ENCODE data around the gene ZNF197. TPM values are rescaled to one million over a fixed set of nuclear protein-coding genes. Genes with fewer than 3 reads are reported as not detected.
A peak's percentile ranks its signal among the peaks of the same experiment; 100 is the strongest.
"Not testable (repeated sequence)": the region's sequence is repeated elsewhere in the genome, so short reads cannot be mapped to it uniquely, and the experiment has no call there.

Gene ZNF197
- total and polyA plus RNA-seq, 2 donors (not counting 3 experiments of a cell fraction or from before 2014, with no cell fraction given), result 2.9 to 6.4 TPM

DNA sequence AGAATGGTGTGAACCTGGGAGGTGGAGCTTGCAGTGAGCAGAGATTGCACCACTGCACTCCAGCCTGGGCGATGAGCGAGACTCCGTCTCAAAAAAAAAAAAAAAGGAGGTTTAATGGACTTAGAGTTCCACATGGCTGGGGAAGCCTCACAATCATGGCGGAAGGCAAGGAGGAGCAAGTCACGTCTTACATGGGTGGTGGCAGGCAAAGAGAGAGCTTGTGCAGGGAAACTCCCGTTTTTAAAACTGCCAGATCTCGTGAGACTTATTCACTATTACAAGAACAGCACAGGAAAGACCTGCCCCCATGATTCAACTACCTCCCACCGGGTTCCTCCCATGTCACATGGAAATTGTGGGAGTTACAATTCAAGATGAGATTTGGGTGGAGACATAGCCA is 48.6 kb downstream of the ZNF197 start:
- dilution Hi-C loops (cut with MboI; ENCODE audit: extremely low pct_ligation_motif_present, low sequenced_read_pairs); POLR2A ChIA-PET; CTCF ChIA-PET: not testable (repeated sequence)

DNA sequence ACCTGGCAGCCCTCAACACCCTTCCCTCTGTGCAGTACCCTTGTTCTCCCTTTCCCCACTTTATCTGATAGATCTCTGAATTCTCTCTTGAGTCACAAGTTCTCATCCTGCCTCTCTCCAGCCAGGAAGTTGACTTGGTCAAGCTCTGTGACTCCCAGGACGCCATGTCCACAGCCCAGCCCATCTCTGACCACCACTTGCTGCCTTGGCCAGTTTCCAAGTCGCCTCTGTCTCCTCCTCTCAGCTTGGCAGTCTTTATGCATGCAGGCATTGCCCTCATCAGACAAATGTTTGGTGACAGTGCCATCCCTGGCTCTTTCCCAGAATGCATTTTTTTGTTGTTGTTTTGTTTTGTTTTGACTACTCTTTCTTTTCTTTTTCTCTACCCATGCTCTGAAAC is 49.4 kb downstream of the ZNF197 start:
- no peak overlapping the region for H3K4me3 ChIP-seq (replicated peaks in 1 of 3; ENCODE audit: insufficient read depth in 1 of 3, low read depth in 1 of 3, low read length in 3 of 3)
- H3K9me3 ChIP-seq (replicated peaks; ENCODE audit: control insufficient read depth, insufficient read depth, low read length), result no peaks in the 10 kb centered on the region
- CTCF ChIA-PET, result no interaction called here
- no peak overlapping the region for H3K9ac ChIP-seq (replicated peaks; ENCODE audit: extremely low read depth, insufficient read depth, low read length)
- no peak overlapping the region for H3K27ac ChIP-seq (ENCODE audit: insufficient read depth, low read depth, low read length)
- H3K36me3 ChIP-seq (ENCODE audit: control insufficient read depth in 2 of 2, extremely low read depth in 1 of 2, insufficient read depth in 2 of 2, low read length in 2 of 2), result no peaks in the 10 kb centered on the region
- no peaks in the 10 kb centered on the region for H4K20me1 ChIP-seq (replicated peaks; ENCODE audit: control insufficient read depth, extremely low read depth, insufficient read depth, low read length)
- BruUV-seq (replicated peaks), result no TSS peak
- POLR2A ChIA-PET, result no interaction called here
- FAIRE-seq (no peak), DNase-seq (ENCODE audit: low read depth, low spot score) (no peak)
- no peaks in the 10 kb centered on the region for H3K79me2 ChIP-seq (ENCODE audit: control insufficient read depth, insufficient read depth, low read length)
- no peaks in the 10 kb centered on the region for H3K27me3 ChIP-seq (ENCODE audit: control insufficient read depth in 2 of 2, insufficient read depth in 2 of 2, low read length in 2 of 2)
- H3K4me1 ChIP-seq (ENCODE audit: control insufficient read depth, extremely low read depth, insufficient read depth, low read length), result no peaks in the 10 kb centered on the region
- intact Hi-C loops (cut with micrococcal nuclease) (no loop called here), dilution Hi-C loops (cut with MboI; ENCODE audit: extremely low pct_ligation_motif_present, low sequenced_read_pairs) (no loop called here)
- TF ChIP-seq GATA2 (IDR thresholded peaks at IDR 0.05; ENCODE audit: insufficient read depth, insufficient read length, low read depth, low read length) (peak; percentile 58), FOS (IDR thresholded peaks at IDR 0.05; ENCODE audit: borderline replicate concordance, insufficient read depth, low read length) (no peak)
- H2AFZ ChIP-seq (ENCODE audit: low read depth, low read length), result no peak overlapping the region
- no peaks in the 10 kb centered on the region for H3K9me1 ChIP-seq (replicated peaks; ENCODE audit: control insufficient read depth, extremely low read depth, insufficient read depth, low read length)
- no peak overlapping the region for H3K4me2 ChIP-seq (ENCODE audit: insufficient read depth, low read length)

More for the DNA sequence above, 48.6 kb downstream of the ZNF197 start:
- FAIRE-seq; H2AFZ ChIP-seq (ENCODE audit: low read depth, low read length); H3K4me2 ChIP-seq (ENCODE audit: insufficient read depth, low read length); H3K9me1 ChIP-seq (replicated peaks; ENCODE audit: control insufficient read depth, extremely low read depth, insufficient read depth, low read length); H3K27me3 ChIP-seq (ENCODE audit: control insufficient read depth in 2 of 2, insufficient read depth in 2 of 2, low read length in 2 of 2); H3K36me3 ChIP-seq (ENCODE audit: control insufficient read depth in 2 of 2, extremely low read depth in 1 of 2, insufficient read depth in 2 of 2, low read length in 2 of 2); H4K20me1 ChIP-seq (replicated peaks; ENCODE audit: control insufficient read depth, extremely low read depth, insufficient read depth, low read length); H3K4me3 ChIP-seq (replicated peaks in 1 of 3; ENCODE audit: insufficient read depth in 1 of 3, low read depth in 1 of 3, low read length in 3 of 3); H3K27ac ChIP-seq (ENCODE audit: insufficient read depth, low read depth, low read length); intact Hi-C loops (cut with micrococcal nuclease); DNase-seq (ENCODE audit: low read depth, low spot score); H3K79me2 ChIP-seq (ENCODE audit: control insufficient read depth, insufficient read depth, low read length); H3K4me1 ChIP-seq (ENCODE audit: control insufficient read depth, extremely low read depth, insufficient read depth, low read length); H3K9ac ChIP-seq (replicated peaks; ENCODE audit: extremely low read depth, insufficient read depth, low read length); H3K9me3 ChIP-seq (replicated peaks; ENCODE audit: control insufficient read depth, insufficient read depth, low read length); BruUV-seq (replicated peaks): not testable (repeated sequence)

Data from endothelial cell of umbilical vein (primary cell).